Mononuclear cell (primary cell): Measurements from ENCODE around the gene ARL10. TPM values are rescaled to one million over a fixed set of nuclear protein-coding genes. Genes with fewer than 3 reads are reported as not detected.

ENCODE experiments used
- H3K27me3 ChIP-seq: 2 replicates; pipeline ENCODE4 v1.6.0; 2011; ENCODE audit warnings: low read length, control low read depth; ENCODE audit not compliant: insufficient read depth
- H3K4me1 ChIP-seq: 2 replicates; pipeline ENCODE4 v1.5.1; 2011; ENCODE audit warnings: mild to moderate bottlenecking, low read length, control low read depth; ENCODE audit not compliant: insufficient read depth
- H3K4me3 ChIP-seq: 2 replicates; pipeline ENCODE4 v1.5.1; 2011; ENCODE audit warnings: mild to moderate bottlenecking, low read length, moderate library complexity
- H3K9me3 ChIP-seq: 2 replicates; pipeline ENCODE4 v1.5.1; 2011; ENCODE audit warnings: low read depth, mild to moderate bottlenecking, control low read depth, low read length
- total RNA-seq: library from RNA; depleted of rRNA; stranded (reverse); fragments of >200 nt; gene quantifications from one replicate; pipeline ENCODE4 v1.2.3, GENCODE V29; 2012

Gene ARL10
- total RNA-seq: 2.3 TPM

GRCh38 chr5:176365351-176366231 lies at the start of gene ARL10:
TSS of gene ARL10 (plus strand) at chr5:176365487. CDS start at chr5:176365564, 77 bp downstream.
- H3K9me3 ChIP-seq: no peaks in the 10 kb centered on the region
- H3K4me3 ChIP-seq: peak within 1 kb of the TSS; percentile 53
- H3K4me1 ChIP-seq: peaks cover 30% of the 10 kb centered on the region
- no peaks in the 10 kb centered on the region for H3K27me3 ChIP-seq

- Histone ChIP-seq H3K4me3 (no peak overlapping the region), H3K27me3 (no peaks in the 10 kb centered on the region), H3K4me1 (no peaks in the 10 kb centered on the region), H3K9me3 (no peaks in the 10 kb centered on the region)
Measured at GRCh38 chr5:176317534-176318374, 47.5 kb upstream of the ARL10 start.

GRCh38 chr5:176319827-176320554 lies 45.3 kb upstream of the ARL10 start:
- no peak overlapping the region for H3K4me3 ChIP-seq
- H3K4me1 ChIP-seq: no peaks in the 10 kb centered on the region
- no peaks in the 10 kb centered on the region for H3K9me3 ChIP-seq
- H3K27me3 ChIP-seq: no peaks in the 10 kb centered on the region

GRCh38 chr5:176320577-176320976 lies 44.7 kb upstream of the ARL10 start:
- H3K4me3 ChIP-seq: no peak overlapping the region
- no peaks in the 10 kb centered on the region for H3K27me3 ChIP-seq
- no peaks in the 10 kb centered on the region for H3K9me3 ChIP-seq
- H3K4me1 ChIP-seq: no peaks in the 10 kb centered on the region

- H3K4me3 ChIP-seq: no peak overlapping the region
- no peaks in the 10 kb centered on the region for H3K9me3 ChIP-seq
- no peaks in the 10 kb centered on the region for H3K27me3 ChIP-seq
- no peaks in the 10 kb centered on the region for H3K4me1 ChIP-seq
Measured at GRCh38 chr5:176334031-176334770, 31.1 kb upstream of the ARL10 start.

GRCh38 chr5:176337913-176338312 lies 27.4 kb upstream of the ARL10 start:
- no peaks in the 10 kb centered on the region for H3K9me3 ChIP-seq
- no peaks in the 10 kb centered on the region for H3K27me3 ChIP-seq
- H3K4me3 ChIP-seq: no peak overlapping the region
- H3K4me1 ChIP-seq: no peaks in the 10 kb centered on the region

GRCh38 chr5:176339304-176339703 lies 26.0 kb upstream of the ARL10 start:
- H3K27me3 ChIP-seq: no peaks in the 10 kb centered on the region

GRCh38 chr5:176341325-176342157 lies 23.7 kb upstream of the ARL10 start:
- Histone ChIP-seq H3K9me3 (no peaks in the 10 kb centered on the region), H3K4me1 (no peaks in the 10 kb centered on the region), H3K4me3 (no peak overlapping the region), H3K27me3 (no peaks in the 10 kb centered on the region)

More at GRCh38 chr5:176339304-176339703, 26.0 kb upstream of the ARL10 start:
- H3K4me3 ChIP-seq: no peak overlapping the region
- H3K9me3 ChIP-seq: no peaks in the 10 kb centered on the region
- no peaks in the 10 kb centered on the region for H3K4me1 ChIP-seq

GRCh38 chr5:176342158-176342483 lies 23.2 kb upstream of the ARL10 start:
- H3K4me3 ChIP-seq: no peak overlapping the region
- H3K9me3 ChIP-seq: no peaks in the 10 kb centered on the region
- H3K4me1 ChIP-seq: no peaks in the 10 kb centered on the region
- no peaks in the 10 kb centered on the region for H3K27me3 ChIP-seq

GRCh38 chr5:176342766-176343458 lies 22.4 kb upstream of the ARL10 start:
- no peaks in the 10 kb centered on the region for H3K9me3 ChIP-seq
- H3K4me1 ChIP-seq: no peaks in the 10 kb centered on the region
- H3K4me3 ChIP-seq: no peak overlapping the region

GRCh38 chr5:176350416-176350815 lies 14.9 kb upstream of the ARL10 start:
- no peak overlapping the region for H3K4me3 ChIP-seq
- H3K27me3 ChIP-seq: no peaks in the 10 kb centered on the region
- no peaks in the 10 kb centered on the region for H3K4me1 ChIP-seq
- H3K9me3 ChIP-seq: no peaks in the 10 kb centered on the region

More at GRCh38 chr5:176342766-176343458, 22.4 kb upstream of the ARL10 start:
- H3K27me3 ChIP-seq: no peaks in the 10 kb centered on the region

- Histone ChIP-seq H3K4me3 (no peak overlapping the region), H3K9me3 (no peaks in the 10 kb centered on the region), H3K27me3 (no peaks in the 10 kb centered on the region), H3K4me1 (no peaks in the 10 kb centered on the region)
Measured at GRCh38 chr5:176352116-176352878, 13.0 kb upstream of the ARL10 start.

GRCh38 chr5:176353533-176353932 lies 11.8 kb upstream of the ARL10 start:
- Histone ChIP-seq H3K4me3 (no peak overlapping the region), H3K9me3 (no peaks in the 10 kb centered on the region), H3K4me1 (no peaks in the 10 kb centered on the region), H3K27me3 (no peaks in the 10 kb centered on the region)
